Islet of Langerhans (tissue), 1 donor: ENCODE measurements around the gene KRTAP10-4.
"Not testable (repeated sequence)": the region's sequence is repeated elsewhere in the genome, so short reads cannot be mapped to it uniquely, and the experiment has no call there.

Experiments
- FAIRE-seq: peaks from one replicate; lab custom pipeline; 2011; peaks lifted over from hg19 to GRCh38; lab: Jason Lieb, UNC

The KRTAP10-4 gene

GRCh38 chr21:44534688-44535087, 38.8 kb upstream of the KRTAP10-4 start:
- FAIRE-seq: no peak

- no peak for FAIRE-seq
Observed at GRCh38 chr21:44535963-44536362, 37.6 kb upstream of the KRTAP10-4 start.

GRCh38 chr21:44537930-44538911, 35.3 kb upstream of the KRTAP10-4 start:
- no peak for FAIRE-seq

- no peak for FAIRE-seq
Observed at GRCh38 chr21:44539046-44539445, 34.5 kb upstream of the KRTAP10-4 start.

- FAIRE-seq: no peak
Observed at GRCh38 chr21:44539991-44540666, 33.4 kb upstream of the KRTAP10-4 start, which contains the start of gene KRTAP10-1. Gene KRTAP10-1 (minus strand): TSS chr21:44540195. CDS start chr21:44540150, 45 bp downstream.

GRCh38 chr21:44540741-44541288, 32.7 kb upstream of the KRTAP10-4 start:
- FAIRE-seq: no peak

- FAIRE-seq: no peak
Observed at GRCh38 chr21:44542716-44543115, 30.8 kb upstream of the KRTAP10-4 start.

GRCh38 chr21:44544566-44544965, 29.0 kb upstream of the KRTAP10-4 start:
- no peak for FAIRE-seq

- no peak for FAIRE-seq
Observed at GRCh38 chr21:44547656-44548331, 25.7 kb upstream of the KRTAP10-4 start.

- no peak for FAIRE-seq
Observed at GRCh38 chr21:44548381-44548780, 25.1 kb upstream of the KRTAP10-4 start.

GRCh38 chr21:44548922-44549321, 24.6 kb upstream of the KRTAP10-4 start:
- no peak for FAIRE-seq

- FAIRE-seq: no peak
Observed at GRCh38 chr21:44549525-44550211, 23.9 kb upstream of the KRTAP10-4 start.

GRCh38 chr21:44550285-44550684, 23.2 kb upstream of the KRTAP10-4 start:
- FAIRE-seq: not testable (repeated sequence)

- FAIRE-seq: no peak
Observed at GRCh38 chr21:44550807-44551206, 22.7 kb upstream of the KRTAP10-4 start.

- FAIRE-seq: no peak
Observed at GRCh38 chr21:44551340-44551961, 22.1 kb upstream of the KRTAP10-4 start, which contains the start of gene KRTAP10-2. Gene KRTAP10-2 (minus strand): TSS chr21:44551505. CDS start chr21:44551458, 47 bp downstream.

GRCh38 chr21:44552136-44552535, 21.4 kb upstream of the KRTAP10-4 start:
- no peak for FAIRE-seq

- no peak for FAIRE-seq
Observed at GRCh38 chr21:44552681-44553080, 20.8 kb upstream of the KRTAP10-4 start.

GRCh38 chr21:44555200-44555875, 18.2 kb upstream of the KRTAP10-4 start:
- no peak for FAIRE-seq

GRCh38 chr21:44556879-44557278, 16.6 kb upstream of the KRTAP10-4 start:
- no peak for FAIRE-seq
